Chondrocyte (in vitro differentiated cells): ENCODE measurements around the gene SH3YL1. TPM values are rescaled to one million over a fixed set of nuclear protein-coding genes. Genes with fewer than 3 reads are reported as not detected.

Source experiments
- DNase-seq: peaks from one replicate; pipeline ENCODE4 v3.0.0; 2021; ENCODE audit warnings: mixed read lengths, low spot score
- H3K27ac Mint-ChIP-seq: one replicate; pipeline ENCODE4 v1.8.0; 2021; ENCODE audit warnings: mild to moderate bottlenecking, moderate library complexity, mixed read lengths; ENCODE audit not compliant: unreplicated experiment
- H3K27me3 Mint-ChIP-seq: 2 replicates; pipeline ENCODE4 v1.8.0; 2021; ENCODE audit warnings: low read depth, mixed read lengths
- H3K36me3 Mint-ChIP-seq: 2 replicates; pipeline ENCODE4 v1.8.0; 2021; ENCODE audit warnings: low read depth, mixed read lengths
- H3K4me1 Mint-ChIP-seq: 2 replicates; pipeline ENCODE4 v1.8.0; 2021; ENCODE audit warnings: low read depth, mild to moderate bottlenecking, mixed read lengths
- H3K4me3 Mint-ChIP-seq: one replicate; pipeline ENCODE4 v1.8.0; 2021; ENCODE audit warnings: mild to moderate bottlenecking, moderate library complexity, mixed read lengths; ENCODE audit not compliant: unreplicated experiment
- H3K9me3 Mint-ChIP-seq: 2 replicates; pipeline ENCODE4 v1.8.0; 2021; ENCODE audit warnings: low read depth, mixed read lengths
- total RNA-seq: library from RNA; stranded (reverse); gene quantifications from 3 replicates; pipeline ENCODE4 v1.2.1, GENCODE V29; 2021
- TF ChIP-seq, protein P1 (sequence below): fragments of 200-600 bp; sonication (generic); IDR thresholded peaks from 2 replicates; pipeline ENCODE4 v1.5.0; 2021; ENCODE audit warnings: antibody characterized with exemption, mild to moderate bottlenecking, moderate library complexity

SH3YL1 gene
- total RNA-seq, 1 donor from 2014 or later: 36.1 TPM

- H3K9me3 Mint-ChIP-seq: no peaks in the 10 kb centered on the region
- no peaks in the 10 kb centered on the region for H3K36me3 Mint-ChIP-seq
- no peak for DNase-seq
- peaks cover 12% of the 10 kb centered on the region for H3K27me3 Mint-ChIP-seq
- H3K4me3 Mint-ChIP-seq: no peak overlapping the region
- TF ChIP-seq, protein P1, sequence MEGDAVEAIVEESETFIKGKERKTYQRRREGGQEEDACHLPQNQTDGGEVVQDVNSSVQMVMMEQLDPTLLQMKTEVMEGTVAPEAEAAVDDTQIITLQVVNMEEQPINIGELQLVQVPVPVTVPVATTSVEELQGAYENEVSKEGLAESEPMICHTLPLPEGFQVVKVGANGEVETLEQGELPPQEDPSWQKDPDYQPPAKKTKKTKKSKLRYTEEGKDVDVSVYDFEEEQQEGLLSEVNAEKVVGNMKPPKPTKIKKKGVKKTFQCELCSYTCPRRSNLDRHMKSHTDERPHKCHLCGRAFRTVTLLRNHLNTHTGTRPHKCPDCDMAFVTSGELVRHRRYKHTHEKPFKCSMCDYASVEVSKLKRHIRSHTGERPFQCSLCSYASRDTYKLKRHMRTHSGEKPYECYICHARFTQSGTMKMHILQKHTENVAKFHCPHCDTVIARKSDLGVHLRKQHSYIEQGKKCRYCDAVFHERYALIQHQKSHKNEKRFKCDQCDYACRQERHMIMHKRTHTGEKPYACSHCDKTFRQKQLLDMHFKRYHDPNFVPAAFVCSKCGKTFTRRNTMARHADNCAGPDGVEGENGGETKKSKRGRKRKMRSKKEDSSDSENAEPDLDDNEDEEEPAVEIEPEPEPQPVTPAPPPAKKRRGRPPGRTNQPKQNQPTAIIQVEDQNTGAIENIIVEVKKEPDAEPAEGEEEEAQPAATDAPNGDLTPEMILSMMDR: no peak
- H3K27ac Mint-ChIP-seq: no peak overlapping the region
- no peaks in the 10 kb centered on the region for H3K4me1 Mint-ChIP-seq
Measured at GRCh38 chr2:169741-170140, 94.1 kb downstream of the SH3YL1 start.

Other genes starting within 250 kb of the SH3YL1 start
- 0.22 to 1.7 TPM (median 1.3 TPM) in 3 replicates for gene FAM110C, start 217.5 kb downstream of the SH3YL1 start, total RNA-seq
- 79.6 to 89.8 TPM (median 82.7 TPM) in 3 replicates for gene ACP1, start 915 bp upstream of the SH3YL1 start, total RNA-seq
- 150 to 164 TPM (median 154 TPM) in 3 replicates for gene ALKAL2, start 24.1 kb upstream of the SH3YL1 start, total RNA-seq